Spleen (tissue), 11 donors: ENCODE data around the gene DCLK2. TPM values are rescaled to one million over a fixed set of nuclear protein-coding genes. Genes with fewer than 3 reads are reported as not detected.
A peak's percentile ranks its signal among the peaks of the same experiment; 100 is the strongest.

Source experiments
- DNase-seq: peaks from one replicate; pipeline ENCODE4 v3.0.0-alpha.2; 2020
- H3K27ac ChIP-seq, 8 donors: fragments of 200-600 bp; sonication (generic) in 7 of 8; 1 replicate in 4 of 8; 2 replicates in 4 of 8; pipeline versions ENCODE4 v1.5.0 to v1.8.0; 2016 to 2021; ENCODE audit warnings: inconsistent platforms in 4 of 8, mild to moderate bottlenecking in 4 of 8, moderate library complexity in 1 of 8
- H3K27me3 ChIP-seq, 7 donors: fragments of 200-600 bp; sonication (generic) in 6 of 7; replicated peaks in 1 of 7; 1 replicate in 4 of 7; 2 replicates in 3 of 7; pipeline versions ENCODE4 v1.5.0 to v1.8.0; 2016 to 2021; ENCODE audit warnings: inconsistent platforms in 3 of 7, mild to moderate bottlenecking in 1 of 7
- H3K36me3 ChIP-seq, 6 donors: fragments of 200-600 bp; sonication (generic) in 5 of 6; 1 replicate in 4 of 6; 2 replicates in 2 of 6; pipeline versions ENCODE4 v1.5.0 to v1.8.0; 2016 to 2021; ENCODE audit warnings: inconsistent platforms in 2 of 6
- H3K4me1 ChIP-seq, 6 donors: fragments of 200-600 bp; sonication (generic) in 5 of 6; 1 replicate in 3 of 6; 2 replicates in 3 of 6; pipeline versions ENCODE4 v1.5.0 to v1.8.0; 2016 to 2021; ENCODE audit warnings: inconsistent platforms in 3 of 6
- H3K4me3 ChIP-seq, 8 donors: fragments of 200-600 bp; sonication (generic) in 7 of 8; 1 replicate in 4 of 8; 2 replicates in 4 of 8; pipeline versions ENCODE4 v1.5.0 to v1.8.0; 2016 to 2021; ENCODE audit warnings: inconsistent platforms in 4 of 8, mild to moderate bottlenecking in 4 of 8, moderate library complexity in 2 of 8
- H3K9me3 ChIP-seq, 8 donors: fragments of 200-600 bp; sonication (generic) in 7 of 8; 1 replicate in 4 of 8; 2 replicates in 4 of 8; pipeline versions ENCODE4 v1.5.0 to v1.8.0; 2016 to 2021; ENCODE audit warnings: inconsistent platforms in 4 of 8
- CTCF ChIP-seq, 11 experiments: fragments of 200-600 bp in 7 of 11; fragments of 450-650 bp in 4 of 11; sonication (generic) in 4 of 11; IDR thresholded peaks in 8 of 11; conservative IDR thresholded peaks in 3 of 11; 1 replicate in 7 of 11; 2 replicates in 4 of 11; pipeline versions ENCODE4 v1.4.0 to v1.8.0; 2016 to 2021; ENCODE audit warnings: antibody characterized with exemption in 11 of 11, inconsistent platforms in 4 of 11, mild to moderate bottlenecking in 1 of 11
- POLR2A ChIP-seq, 3 donors: fragments of 450-650 bp; IDR thresholded peaks; one replicate each; pipeline ENCODE4 v1.5.1; 2017; ENCODE audit warnings: antibody characterized with exemption in 3 of 3, mild to moderate bottlenecking in 1 of 3
- POLR2AphosphoS5 ChIP-seq, 3 donors: sonication (generic); formaldehyde crosslinking; IDR thresholded peaks; one replicate each; pipeline ENCODE4 v1.5.1; 2017; ENCODE audit warnings: antibody characterized with exemption in 3 of 3
- WGBS, 5 donors: extraction: QIAGEN DNeasy Blood & Tissue Kit in 3 of 5; methylation state at CpG; one replicate each; pipeline versions ENCODE4 v1.1.5 to v1.1.7; 2013 to 2018; 5-methylcytosine and 5-hydroxymethylcytosine counted together
- intact Hi-C: fragments of 100-400 bp; cut with DNase I; formaldehyde crosslinking; loops from one replicate; pipeline ENCODE4 v1.15.0; 2023; ENCODE audit warnings: low total_unique reads
- polyA plus RNA-seq, 3 donors: library from polyadenylated mRNA; stranded (reverse); fragments of 200-250 nt; gene quantifications; one replicate each; pipeline ENCODE4 v1.2.1, GENCODE V29; 2013
- total RNA-seq, 7 donors: library from RNA; depleted of rRNA in 3 of 7; stranded (reverse); fragments of >200 nt in 3 of 7; fragmentation: NEBNext Ultra II Directional in 4 of 7; extraction: Animal tissue kit (Norgen Biotek cat#: 25700) in 4 of 7; gene quantifications; one replicate each; pipeline versions ENCODE4 v1.1.0 to v1.2.1, GENCODE V29; 2016 to 2021
- donor health status: healthy with polysubstance abuse.
- donor health status: DM: no; HTN: no; CAD: no; lungs with moderate emphysema.
- donor health status: DM: no; HTN: no; CAD: no.
- donor health status: Bipolar disorder and iron deficiency.
- donor health status: healthy.
- donor health status: DM: no; HTN: no; CAD: no.
- donor health status: DM: yes; HTN: yes; CAD: no.

Gene DCLK2
- total and polyA plus RNA-seq, 10 donors = 0.53 to 6.1 (median 3.9) TPM

- TF ChIP-seq CTCF (IDR thresholded peaks at IDR 0.05 in 8 of 11, conservative IDR thresholded peaks at IDR 0.05 in 3 of 11) (no peak), POLR2A (IDR thresholded peaks at IDR 0.05) (no peak), POLR2AphosphoS5 (IDR thresholded peaks at IDR 0.05) (no peak)
- intact Hi-C loops = no loop called here
Measured at GRCh38 chr4:150286656-150287055, 208.4 kb downstream of the DCLK2 start.

GRCh38 chr4:150289198-150289597 lies 211.0 kb downstream of the DCLK2 start:
- DNase-seq = no peak
- 67 to 76% (median 75%) methylated on average over 2 of the region's 2 CpGs for WGBS, 5 donors
- Histone ChIP-seq H3K4me3 (no peak overlapping the region), H3K27ac (no peak overlapping the region), H3K9me3 (peaks cover 0 to 9% (median 2%) of the 10 kb centered on the region in 8 donors), H3K4me1 (no peaks in the 10 kb centered on the region), H3K27me3 (no peaks in the 10 kb centered on the region), H3K36me3 (peaks cover 0 to 25% (median 2%) of the 10 kb centered on the region in 6 donors)
- TF ChIP-seq POLR2AphosphoS5 (IDR thresholded peaks at IDR 0.05) = no peak
- no peak for TF ChIP-seq POLR2A (IDR thresholded peaks at IDR 0.05)
- no peak for TF ChIP-seq CTCF (IDR thresholded peaks at IDR 0.05 in 8 of 11, conservative IDR thresholded peaks at IDR 0.05 in 3 of 11)
- intact Hi-C loops = no loop called here

More at GRCh38 chr4:150286656-150287055, 208.4 kb downstream of the DCLK2 start:
- no peaks in the 10 kb centered on the region for H3K4me1 ChIP-seq
- no peak overlapping the region for H3K27ac ChIP-seq
- no peaks in the 10 kb centered on the region for H3K9me3 ChIP-seq
- peaks cover 0 to 45% (median 16%) of the 10 kb centered on the region in 6 donors for H3K36me3 ChIP-seq
- H3K4me3 ChIP-seq = no peak overlapping the region
- WGBS, 5 donors = 77 to 85% (median 82%) methylated on average over 6 of the region's 6 CpGs
- no peaks in the 10 kb centered on the region for H3K27me3 ChIP-seq
- DNase-seq = no peak

- H3K27ac ChIP-seq = no peak overlapping the region
- peaks cover 0 to 9% (median 2%) of the 10 kb centered on the region in 8 donors for H3K9me3 ChIP-seq
- intact Hi-C loops = loop anchor here (10.0 kb wide), 1 partner anchor 585 kb away; no protein-coding TSS in a partner anchor
- DNase-seq = no peak
- H3K27me3 ChIP-seq = no peaks in the 10 kb centered on the region
- H3K36me3 ChIP-seq = peaks cover 0 to 19% (median 2%) of the 10 kb centered on the region in 6 donors
- H3K4me1 ChIP-seq = no peaks in the 10 kb centered on the region
- 89 to 94% (median 92%) methylated on average over 3 of the region's 3 CpGs for WGBS, 5 donors
- H3K4me3 ChIP-seq = no peak overlapping the region
- TF ChIP-seq POLR2AphosphoS5 (IDR thresholded peaks at IDR 0.05) = no peak
- no peak for TF ChIP-seq POLR2A (IDR thresholded peaks at IDR 0.05)
- no peak for TF ChIP-seq CTCF (IDR thresholded peaks at IDR 0.05 in 8 of 11, conservative IDR thresholded peaks at IDR 0.05 in 3 of 11)
Measured at GRCh38 chr4:150289881-150290280, 211.6 kb downstream of the DCLK2 start.

- intact Hi-C loops = loop anchor here (10.0 kb wide), 1 partner anchor 577 kb away; no protein-coding TSS in a partner anchor
- Histone ChIP-seq H3K4me1 (no peaks in the 10 kb centered on the region), H3K36me3 (peaks cover 0 to 3% (median 0%) of the 10 kb centered on the region in 6 donors), H3K27ac (no peak overlapping the region), H3K4me3 (no peak overlapping the region), H3K27me3 (no peaks in the 10 kb centered on the region), H3K9me3 (no peaks in the 10 kb centered on the region)
- TF ChIP-seq CTCF (IDR thresholded peaks at IDR 0.05 in 8 of 11, conservative IDR thresholded peaks at IDR 0.05 in 3 of 11) (peak in 7 of 11 experiments; percentile 25 to 55 (median 44)), POLR2AphosphoS5 (IDR thresholded peaks at IDR 0.05) (no peak)
- DNase-seq = no peak
- 94 to 100% (median 95%) methylated on average over 1 of the region's 1 CpG for WGBS, 5 donors
Measured at GRCh38 chr4:150297861-150298474, 219.7 kb downstream of the DCLK2 start.
